ENCODE measurements around the gene DMXL1. TPM values are rescaled to one million over a fixed set of nuclear protein-coding genes. Genes with fewer than 3 reads are reported as not detected.
"Not testable (repeated sequence)": the region's sequence is repeated elsewhere in the genome, so short reads cannot be mapped to it uniquely, and the experiment has no call there.

Gene DMXL1
- total RNA-seq, 1 donor from 2014 or later, result 120 TPM

DNA sequence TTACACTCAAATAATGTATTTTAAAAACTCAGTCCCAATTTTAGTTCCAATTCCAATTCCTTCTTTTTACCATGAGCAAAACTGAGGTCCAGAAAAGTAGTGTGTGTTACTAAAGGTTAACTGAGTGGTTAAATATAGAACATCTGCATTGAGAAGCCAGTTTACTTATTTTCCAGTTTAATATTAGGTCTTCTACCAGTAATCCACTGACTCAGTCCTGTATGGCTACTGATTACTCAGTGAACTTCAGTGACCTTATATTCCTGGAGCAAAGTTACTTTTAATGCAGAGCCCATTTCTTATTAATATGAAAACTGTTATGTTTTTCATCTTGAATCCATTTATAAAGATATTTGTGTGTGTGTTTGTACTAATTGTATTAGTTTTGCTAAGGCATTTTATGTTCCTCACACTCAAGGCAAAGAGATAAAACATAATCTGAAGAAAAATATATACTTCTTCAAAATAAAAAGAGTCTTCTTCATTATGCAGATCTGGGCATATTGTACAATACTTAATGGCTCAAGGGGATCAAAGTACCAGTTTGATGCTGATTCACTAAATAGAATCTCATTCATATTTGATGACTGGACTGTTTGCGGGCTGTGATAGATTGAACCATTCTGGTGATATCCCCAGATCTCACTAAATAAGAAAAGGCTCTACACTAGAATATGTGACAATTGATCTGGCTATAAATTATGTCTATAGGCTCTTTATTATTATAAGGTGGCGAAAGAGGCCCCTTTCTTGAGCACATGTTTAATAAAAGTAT, 60.8 kb downstream of the DMXL1 start:
- no peak for DNase-seq

DNA sequence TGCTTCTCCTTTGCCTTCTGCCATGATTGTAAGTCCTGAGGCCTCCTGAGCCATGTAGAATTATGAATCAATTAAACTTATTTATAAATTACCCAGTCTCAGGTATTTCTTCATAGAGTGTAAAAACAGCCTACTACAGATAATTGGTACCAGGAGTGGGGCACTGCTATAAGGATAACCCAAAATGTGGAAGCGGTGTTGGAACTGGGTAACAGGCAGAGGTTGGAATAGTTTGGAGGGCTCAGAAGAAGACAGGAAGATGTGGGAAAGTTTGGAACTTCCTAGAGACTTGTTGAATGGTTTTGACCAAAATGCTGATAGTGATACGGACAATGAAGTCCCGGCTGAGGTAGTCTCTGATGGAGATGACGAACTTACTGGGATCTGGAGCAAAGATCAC, 64.9 kb downstream of the DMXL1 start:
- DNase-seq, result not testable (repeated sequence)

DNA sequence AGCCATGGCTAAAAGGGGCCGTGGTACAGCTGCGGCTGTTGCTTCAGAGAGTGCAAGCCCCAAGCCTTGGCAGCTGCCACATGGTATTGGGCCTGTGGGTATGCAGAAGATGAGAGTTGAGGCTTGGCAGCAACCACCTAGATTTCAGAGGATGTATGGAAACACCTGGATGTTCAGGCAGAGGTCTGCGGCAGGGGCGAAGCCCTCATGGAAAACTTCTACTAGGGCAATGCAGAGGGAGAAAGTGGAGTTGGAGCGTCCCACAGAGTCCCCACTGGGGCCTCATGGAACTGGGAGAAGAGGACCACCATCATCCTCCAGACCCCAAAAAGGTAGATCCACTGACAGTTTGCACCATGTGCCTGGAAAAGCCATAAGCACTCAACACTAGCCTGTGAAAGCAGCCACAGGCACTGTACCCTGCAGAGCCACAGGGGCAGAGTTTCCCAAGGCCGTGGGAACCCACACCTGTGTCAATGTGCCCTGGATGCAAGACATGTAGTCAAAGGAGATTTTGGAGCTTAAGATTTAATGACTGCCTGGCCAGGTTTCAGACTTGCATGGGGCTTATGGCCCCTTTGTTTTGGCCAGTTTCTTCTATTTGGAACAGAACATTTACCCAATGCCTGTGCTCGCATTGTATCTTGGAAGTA, 65.9 kb downstream of the DMXL1 start:
- DNase-seq, result no peak

DNA sequence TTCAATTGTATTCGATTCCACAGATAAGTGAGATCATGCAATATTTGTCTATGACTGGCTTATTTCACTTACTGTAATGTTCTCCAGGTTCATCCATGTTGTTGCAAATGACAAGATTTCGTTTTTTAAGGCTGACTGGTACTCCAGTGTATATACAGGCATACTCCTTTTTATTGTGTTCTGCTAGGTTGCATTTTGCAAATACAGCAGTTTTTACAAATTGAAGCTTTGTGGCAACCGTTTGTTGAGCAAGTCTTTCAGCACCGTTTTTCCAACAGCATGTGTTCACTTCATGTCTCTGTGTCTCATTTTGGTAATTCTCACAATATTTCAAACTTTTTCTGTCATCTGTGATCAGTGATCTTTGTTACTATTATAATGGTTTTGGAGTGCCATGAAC, 82.7 kb downstream of the DMXL1 start:
- no peak for DNase-seq

DNA sequence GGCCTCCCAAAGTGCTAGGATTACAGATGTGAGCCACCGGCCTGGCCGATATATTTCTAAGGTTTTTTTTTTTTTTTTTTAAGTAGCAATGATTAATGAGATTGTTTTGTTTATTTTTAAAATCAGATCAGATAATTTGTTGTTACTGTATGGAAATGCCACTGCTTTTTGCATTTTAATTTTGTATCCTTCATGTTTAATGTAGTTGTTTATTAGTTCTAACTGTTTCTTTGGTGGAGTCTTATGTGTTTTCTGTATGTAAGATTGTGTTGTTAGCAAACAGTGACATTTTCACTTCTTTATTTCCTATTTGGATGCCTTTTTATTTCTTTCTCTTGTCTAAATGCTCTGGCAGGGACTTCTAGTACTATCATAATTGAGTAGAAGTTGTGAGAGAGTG, 87.3 kb downstream of the DMXL1 start:
- DNase-seq, result no peak

DNA sequence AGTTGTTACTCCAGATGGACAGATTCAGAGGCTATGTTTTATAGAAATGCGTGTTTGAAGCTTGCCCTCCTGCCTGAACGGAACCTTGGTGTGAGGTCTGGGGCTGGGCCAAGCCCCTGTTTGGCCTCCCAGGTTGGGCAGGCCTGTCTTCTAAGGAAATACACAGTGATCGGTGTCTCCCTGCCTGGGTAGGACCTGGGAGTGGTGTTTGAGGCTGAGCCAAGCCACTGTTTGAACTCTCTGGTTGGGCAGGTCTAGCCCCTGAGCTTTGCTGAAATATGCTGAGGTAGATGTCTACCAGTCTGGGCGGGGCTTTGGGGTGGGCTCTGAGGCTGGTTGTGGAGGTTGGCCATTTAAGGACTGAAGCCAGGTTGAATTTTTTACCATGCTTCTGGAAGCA, 90.5 kb downstream of the DMXL1 start:
- no peak for DNase-seq

DNA sequence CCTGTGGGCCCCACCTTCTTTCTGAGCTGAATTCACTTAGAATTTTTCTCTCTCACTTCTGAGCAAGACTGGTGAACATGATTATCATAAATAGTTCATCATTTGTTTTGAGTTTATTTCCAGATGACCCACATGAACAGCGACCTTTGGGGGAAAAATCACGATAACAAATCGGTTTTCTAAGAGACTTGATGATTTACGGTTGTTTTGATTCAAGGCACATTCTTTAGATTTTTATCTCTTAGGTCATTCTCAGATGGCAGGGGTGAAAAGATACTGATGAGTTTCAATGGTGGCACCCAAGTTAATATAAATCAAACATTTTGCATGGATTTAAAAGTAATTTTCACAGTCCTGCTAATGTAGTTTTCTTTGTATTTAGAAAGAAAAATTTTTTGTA, 95.1 kb downstream of the DMXL1 start:
- no peak for DNase-seq

DNA sequence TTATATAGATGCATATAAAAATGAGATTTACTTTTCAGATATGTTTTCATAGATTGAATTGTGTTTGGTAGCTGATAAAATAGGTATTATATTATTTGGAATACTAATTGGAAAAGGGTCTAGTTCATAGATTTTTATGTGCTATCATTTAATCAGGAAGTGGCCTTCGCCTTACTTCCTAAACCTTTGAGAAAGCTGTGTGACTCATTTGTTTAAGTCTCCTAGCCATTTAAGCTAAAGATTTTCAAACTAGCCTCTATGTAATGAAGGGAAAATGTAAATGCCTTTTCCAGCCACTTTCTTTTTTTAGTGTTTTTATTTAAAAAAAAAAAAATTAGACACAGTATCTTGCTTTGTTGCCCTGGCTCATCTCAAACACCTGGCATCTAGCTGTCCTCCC, 97.5 kb downstream of the DMXL1 start:
- DNase-seq, result no peak

DNA sequence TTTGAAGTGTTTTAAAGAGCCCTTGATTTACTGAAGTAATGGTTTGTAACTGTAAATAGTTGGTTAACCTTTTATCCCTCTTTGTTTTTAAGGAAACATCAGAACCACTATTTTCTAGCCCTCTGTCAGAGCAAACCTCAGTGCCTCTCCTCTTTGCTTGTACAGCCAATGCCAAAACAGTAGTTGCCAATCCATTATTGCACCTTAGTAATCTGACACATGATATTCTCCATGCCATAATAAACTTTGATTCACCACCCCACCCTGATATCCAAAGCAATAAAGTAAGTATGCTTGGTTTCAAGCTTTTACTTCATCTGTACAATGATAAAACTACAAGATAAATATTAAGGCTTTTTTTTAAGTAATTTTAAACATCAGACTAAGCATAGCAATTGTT, 100.8 kb downstream of the DMXL1 start:
- no peak for DNase-seq

DNA sequence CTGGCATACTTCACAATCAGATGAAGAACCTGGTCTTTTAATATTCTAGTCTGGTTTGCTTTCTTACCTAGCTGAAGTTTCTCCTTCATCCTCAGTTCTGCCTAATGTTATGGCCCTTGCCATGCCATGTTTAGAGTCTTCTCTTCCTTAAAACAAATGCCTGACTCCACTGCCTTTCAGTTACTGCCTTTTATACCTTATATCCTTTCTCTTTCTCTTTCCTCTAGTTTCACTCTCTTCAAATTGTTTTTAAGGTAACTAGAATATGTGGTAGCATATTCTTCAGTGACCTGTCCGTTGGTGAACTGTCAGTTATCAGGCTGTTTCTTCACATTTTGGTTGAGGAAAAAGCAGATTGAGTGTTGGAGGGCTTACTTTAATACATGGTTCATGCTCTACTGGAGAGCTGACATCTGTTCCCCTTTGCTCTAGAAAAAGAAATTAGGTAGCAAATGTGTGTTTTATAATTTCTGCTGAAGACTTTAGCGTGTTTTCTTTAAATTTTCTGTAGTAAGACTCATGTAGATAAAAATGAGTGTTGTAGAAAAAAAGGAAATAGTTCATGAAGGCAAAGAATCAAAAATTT, 103.8 kb downstream of the DMXL1 start:
- no peak for DNase-seq

DNA sequence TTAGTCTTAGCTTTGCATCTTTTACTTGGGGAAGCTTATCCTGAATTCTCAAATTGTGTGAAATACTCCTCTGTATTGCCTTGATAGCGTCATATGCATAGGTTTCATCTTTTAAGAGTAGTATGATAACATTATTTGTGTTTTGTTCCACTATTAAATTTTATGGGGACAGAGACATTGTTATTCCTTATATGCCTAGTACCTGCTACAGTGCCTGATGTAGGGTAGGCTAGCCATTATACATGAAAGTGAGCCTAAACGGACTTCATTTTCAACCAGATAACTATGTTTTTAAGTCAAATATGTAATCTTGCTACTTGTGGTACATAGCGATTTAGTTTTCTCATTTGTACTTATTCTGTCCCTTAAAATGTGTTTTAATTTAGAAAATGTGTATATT, 105.9 kb downstream of the DMXL1 start:
- DNase-seq, result no peak

DNA sequence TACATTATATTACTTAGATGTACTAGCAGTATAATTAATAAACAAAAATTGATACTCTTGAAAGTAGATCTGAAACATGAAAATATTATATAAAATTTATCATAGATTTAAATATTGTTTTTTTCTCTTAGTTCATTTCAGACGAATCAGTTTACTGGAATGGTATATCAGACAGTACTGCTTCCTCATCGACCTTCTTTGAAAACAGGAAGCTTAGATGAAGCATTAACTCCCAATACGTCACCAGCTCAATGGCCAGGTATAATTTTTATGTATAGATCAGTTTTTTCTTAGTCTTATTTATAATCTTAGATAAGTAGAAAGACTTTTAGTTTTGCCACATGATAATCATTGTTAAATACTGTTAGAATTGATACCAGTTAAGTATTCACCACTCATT, 106.3 kb downstream of the DMXL1 start:
- DNase-seq, result no peak

DNA sequence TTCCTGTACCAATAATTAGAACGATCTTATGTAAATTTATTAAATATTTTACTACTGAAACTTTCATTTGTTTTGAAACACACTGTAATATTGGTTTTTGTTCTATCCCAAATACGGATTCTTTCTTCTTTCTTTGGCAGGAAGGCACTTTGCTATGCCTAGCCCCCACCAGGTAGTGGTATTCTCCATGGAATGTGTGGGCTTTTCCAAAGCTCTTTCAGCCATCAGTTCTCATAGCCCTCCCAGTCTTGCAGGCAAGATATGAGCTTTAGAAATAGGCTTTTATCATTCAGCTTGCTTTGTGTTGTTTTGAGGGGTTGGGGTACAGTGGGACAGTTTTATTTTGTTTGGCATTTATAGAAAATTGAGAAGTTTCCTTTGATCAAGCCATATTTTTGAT, 107.5 kb downstream of the DMXL1 start:
- no peak for DNase-seq

DNA sequence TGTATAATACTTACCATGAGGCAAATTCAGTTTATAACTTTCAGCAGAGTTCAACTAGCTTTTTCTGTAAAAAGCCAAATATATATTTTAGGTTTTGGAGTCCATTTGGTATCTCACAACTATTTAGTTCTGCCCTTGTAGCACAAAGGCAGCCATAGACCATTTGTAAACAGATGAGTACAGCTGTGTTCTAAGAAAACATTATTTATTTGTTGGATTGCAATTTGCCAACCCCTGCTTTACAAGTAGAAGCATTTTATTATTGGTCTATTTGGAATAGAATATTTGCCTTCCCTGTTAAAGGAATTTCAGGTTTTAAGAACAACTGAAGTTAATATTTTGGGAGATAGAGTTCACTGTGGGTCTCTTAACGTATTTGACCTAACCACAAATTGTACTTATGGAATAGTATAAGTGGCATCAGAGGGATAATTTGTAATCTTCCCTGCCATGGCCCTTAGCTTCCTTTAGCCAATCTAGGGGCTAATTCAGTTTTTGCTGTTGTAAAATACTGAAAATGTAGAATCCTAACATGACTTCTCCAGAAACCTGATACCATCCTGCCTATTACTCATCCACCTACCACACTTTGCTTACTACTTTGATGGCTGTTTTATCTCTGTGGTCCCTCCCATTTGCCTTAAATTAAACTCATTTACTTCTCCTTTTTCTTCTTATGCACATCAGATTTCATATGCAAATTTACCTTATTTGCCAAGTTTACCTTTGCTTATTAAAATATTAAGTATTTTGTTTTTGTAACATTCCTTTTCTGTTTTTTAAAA, 109.2 kb downstream of the DMXL1 start:
- DNase-seq, result no peak

DNA sequence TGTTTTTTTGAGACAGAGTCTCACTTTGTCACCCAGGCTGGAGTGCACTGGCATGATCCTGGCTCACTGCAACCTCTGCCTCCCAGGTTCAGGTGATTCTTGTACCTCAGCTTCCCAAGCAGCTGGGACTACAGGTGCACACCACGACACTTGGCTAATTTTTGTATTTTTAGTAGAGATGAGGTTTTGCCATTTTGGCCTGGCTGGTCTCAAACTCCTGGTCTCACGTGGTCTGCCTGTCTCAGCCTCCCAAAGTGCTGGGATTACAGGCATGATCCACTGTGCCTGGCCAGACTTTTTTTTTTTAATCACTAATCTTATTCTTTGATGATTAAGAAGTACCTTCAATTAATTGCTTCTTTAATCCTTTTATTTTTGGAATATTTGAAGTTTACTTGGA, 114.6 kb downstream of the DMXL1 start:
- DNase-seq, result not testable (repeated sequence)

DNA sequence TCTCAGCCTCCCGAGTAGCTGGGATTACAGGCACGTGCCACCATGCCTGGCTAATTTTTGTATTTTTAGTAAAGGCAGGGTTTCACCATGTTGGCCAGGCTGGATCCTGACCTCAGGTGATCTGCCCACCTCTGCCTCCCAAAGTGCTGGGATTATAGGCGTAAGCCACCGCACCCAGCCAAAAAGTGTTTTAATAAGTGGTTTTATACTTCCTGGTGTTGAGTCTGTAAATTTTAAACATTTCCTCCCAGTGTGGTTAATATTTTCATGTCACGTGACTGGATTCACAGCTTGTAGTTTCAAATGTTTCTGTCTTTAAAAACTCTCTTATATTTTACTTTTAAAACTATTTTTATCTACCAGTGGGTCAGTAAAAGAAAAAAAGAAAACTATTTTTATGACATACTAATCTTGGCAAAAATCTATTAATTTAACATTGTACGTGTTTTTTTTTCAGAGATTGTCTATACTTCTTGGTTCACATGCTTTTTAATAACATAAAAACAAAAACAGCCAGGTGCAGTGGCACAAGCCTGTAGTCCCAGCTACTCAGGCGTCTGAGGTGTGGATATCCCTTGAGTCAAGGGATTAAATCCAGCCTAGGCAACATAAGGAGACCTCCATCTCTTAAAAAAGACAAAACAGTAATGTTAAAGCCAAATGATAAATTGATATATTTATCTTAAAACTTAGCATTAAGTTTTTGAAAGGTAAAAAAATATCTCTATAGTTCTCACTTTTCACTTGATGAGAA, 117.1 kb downstream of the DMXL1 start:
- no peak for DNase-seq

DNA sequence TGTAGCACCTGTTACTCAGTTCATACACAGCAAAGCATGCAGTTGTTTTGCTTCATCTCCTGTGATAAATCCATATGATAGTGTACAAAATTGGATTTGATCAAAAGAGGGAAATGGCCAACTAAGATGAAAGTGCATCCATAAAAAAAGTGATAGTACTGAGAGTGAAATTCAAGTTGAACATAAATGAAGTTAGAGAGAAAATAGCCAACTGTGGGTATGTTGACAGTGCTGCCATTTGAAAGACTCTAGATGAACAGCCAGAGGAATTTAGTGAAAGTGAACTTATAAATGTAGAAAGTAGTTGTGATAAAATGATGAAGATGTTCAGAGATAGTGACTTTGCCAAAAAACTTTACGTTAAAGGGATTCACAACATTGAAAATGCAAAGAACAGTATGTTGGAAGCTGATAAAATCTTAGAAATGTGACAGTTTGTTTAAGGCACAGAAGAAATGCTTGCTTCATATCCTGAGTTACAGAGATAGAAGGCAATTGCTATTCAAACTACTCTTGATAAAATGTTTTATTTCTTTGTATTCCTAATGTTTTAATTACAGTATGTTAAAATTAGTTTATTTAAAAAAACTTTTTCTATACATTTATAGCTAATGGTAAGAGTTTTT, 119.7 kb downstream of the DMXL1 start:
- DNase-seq, result no peak

DNA sequence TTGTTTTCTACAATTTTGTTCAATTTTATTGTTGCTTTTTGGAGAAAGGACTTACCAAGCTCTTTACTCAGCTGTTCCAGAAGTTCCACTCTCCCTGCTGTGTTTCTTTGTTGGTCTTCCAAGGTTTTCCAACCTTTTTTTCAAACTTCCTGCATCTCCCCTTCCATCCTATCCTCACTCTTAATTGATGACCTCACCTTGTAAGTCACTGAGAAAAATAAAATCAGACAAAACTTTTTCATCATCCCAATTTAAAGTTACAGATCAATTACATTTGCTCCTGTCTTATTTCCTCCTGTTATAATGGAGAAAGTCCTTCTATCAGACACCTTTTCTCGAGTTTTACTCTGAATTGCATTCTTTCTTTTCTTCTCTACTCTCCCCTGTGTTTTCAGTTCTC, 121.1 kb downstream of the DMXL1 start:
- no peak for DNase-seq

DNA sequence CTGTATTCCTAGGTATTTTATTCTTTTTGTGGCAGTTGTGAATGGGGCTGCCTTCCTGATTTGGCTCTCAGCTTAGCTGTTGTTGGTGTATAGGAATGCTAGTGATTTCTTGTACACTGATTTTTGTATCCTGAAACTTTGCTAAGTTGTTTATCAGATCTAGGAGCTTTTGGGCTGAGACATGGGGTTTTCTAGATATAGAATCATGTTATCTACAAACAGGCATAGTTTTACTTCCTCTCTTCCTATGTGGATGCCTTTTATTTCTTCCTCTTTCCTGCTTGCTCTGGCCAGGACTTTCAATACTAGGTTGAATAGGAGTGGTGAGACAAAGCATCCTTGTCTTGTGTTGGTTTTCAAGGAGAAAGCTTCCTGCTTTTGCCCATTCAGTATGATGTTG, 129.9 kb downstream of the DMXL1 start:
- no peak for DNase-seq

DNA sequence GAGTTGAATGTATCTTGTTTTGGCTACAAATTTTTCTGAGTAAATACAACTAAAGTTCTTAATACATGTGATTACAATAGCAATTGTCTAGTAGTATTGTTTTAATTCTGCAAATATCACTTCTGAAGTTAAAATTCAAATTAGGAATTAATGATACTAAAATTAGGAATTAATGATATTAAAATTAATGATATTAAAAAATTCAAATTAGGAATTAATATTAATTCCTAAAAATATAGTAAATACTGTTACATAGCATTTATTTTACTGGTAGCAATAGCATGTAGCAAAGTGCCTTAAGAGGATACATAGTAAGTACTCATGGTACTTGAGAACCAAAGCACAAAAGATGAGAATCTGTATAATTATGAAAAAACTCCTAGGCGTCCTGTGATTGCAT, 136.2 kb downstream of the DMXL1 start:
- DNase-seq, result no peak

DNA sequence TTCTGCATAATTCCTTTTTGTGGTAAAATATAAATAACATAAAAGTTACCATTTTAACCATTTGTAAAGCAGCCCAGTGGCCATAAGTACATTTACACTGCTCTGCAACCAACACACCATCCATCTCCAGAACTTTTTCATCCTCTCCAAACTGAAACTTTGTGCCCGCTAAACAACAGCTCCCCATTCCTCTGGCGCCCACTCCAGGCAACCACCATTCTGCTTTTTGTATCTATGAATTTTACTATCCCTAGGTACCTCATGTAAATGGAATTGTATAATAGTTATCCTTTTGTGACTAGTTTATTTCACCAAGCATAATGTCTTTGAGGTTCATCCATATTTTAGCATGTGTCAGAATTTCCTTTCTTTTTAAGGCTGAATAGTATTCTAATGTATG, 141.1 kb downstream of the DMXL1 start:
- no peak for DNase-seq

DNA sequence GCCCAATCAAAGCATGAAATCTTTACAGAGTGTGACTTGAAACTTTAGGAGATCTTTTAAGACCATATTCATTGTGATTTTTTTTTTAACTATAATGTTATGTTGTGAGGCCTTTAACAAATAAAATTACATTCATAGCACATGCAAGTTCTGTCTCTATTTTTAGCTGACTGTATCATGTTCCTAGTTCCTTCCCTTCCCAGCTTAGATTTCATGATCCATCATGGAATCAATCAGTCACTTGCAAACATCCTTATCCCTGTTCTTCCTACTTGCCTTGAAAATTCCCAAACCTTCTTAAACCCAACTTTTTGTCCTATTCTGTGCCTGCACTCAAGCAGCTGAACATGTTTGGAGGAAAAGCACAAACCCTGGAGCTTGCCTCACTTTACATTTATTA, 141.8 kb downstream of the DMXL1 start:
- no peak for DNase-seq
